Uterus (tissue), 2 donors: ENCODE results near the gene CST4.

Source experiments
- POLR2A ChIP-seq, 2 donors: fragments of 450-650 bp; IDR thresholded peaks; one replicate each; pipeline ENCODE4 v1.6.1; 2016; ENCODE audit warnings: antibody characterized with exemption in 2 of 2, mild to moderate bottlenecking in 1 of 2, moderate library complexity in 1 of 2
- TF ChIP-seq, protein P1 (sequence below), 4 experiments: fragments of 200-600 bp in 2 of 4; fragments of 450-650 bp in 2 of 4; sonication (generic) in 2 of 4; IDR thresholded peaks; one replicate each; pipeline ENCODE4 v1.5.1; 2016 to 2019; ENCODE audit warnings: antibody characterized with exemption in 4 of 4, mild to moderate bottlenecking in 2 of 4, moderate library complexity in 1 of 4

DNA sequence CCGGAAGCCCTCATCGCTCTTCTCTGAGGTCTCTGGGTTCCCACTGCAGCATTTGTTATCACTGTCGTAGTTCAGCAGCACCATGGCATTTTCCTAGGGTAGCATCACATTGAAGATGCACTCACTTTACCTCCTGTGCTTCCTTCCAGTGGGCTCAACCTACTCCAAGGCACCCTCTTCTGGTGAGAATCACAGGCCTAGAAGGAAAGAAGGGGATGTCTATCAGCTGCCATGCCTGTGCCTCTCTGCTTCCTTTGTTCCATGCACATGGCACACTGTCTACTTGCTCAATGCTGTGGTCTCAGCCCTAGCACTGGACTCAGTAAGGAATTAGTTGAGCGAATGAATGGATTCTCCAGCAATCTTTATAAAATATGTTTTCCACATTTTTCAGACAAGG is 22.6 kb downstream of the CST4 start:
- no peak for TF ChIP-seq POLR2A (IDR thresholded peaks at IDR 0.05)
- TF ChIP-seq, protein P1, sequence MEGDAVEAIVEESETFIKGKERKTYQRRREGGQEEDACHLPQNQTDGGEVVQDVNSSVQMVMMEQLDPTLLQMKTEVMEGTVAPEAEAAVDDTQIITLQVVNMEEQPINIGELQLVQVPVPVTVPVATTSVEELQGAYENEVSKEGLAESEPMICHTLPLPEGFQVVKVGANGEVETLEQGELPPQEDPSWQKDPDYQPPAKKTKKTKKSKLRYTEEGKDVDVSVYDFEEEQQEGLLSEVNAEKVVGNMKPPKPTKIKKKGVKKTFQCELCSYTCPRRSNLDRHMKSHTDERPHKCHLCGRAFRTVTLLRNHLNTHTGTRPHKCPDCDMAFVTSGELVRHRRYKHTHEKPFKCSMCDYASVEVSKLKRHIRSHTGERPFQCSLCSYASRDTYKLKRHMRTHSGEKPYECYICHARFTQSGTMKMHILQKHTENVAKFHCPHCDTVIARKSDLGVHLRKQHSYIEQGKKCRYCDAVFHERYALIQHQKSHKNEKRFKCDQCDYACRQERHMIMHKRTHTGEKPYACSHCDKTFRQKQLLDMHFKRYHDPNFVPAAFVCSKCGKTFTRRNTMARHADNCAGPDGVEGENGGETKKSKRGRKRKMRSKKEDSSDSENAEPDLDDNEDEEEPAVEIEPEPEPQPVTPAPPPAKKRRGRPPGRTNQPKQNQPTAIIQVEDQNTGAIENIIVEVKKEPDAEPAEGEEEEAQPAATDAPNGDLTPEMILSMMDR (IDR thresholded peaks at IDR 0.05) = no peak
